Right atrium auricular region (tissue), 2 donors: ENCODE results near the gene GPR63. TPM values are rescaled to one million over a fixed set of nuclear protein-coding genes. Genes with fewer than 3 reads are reported as not detected.

Experiments used
- DNase-seq: peaks from one replicate; pipeline ENCODE4 v3.0.0-alpha.2; 2019; ENCODE audit warnings: low spot score
- H3K27ac ChIP-seq, 2 donors: fragments of 200-600 bp; sonication (generic); 1 replicate in 1 of 2; 2 replicates in 1 of 2; pipeline ENCODE4 v1.5.1; 2016 to 2019
- H3K27me3 ChIP-seq, 2 donors: fragments of 200-600 bp; sonication (generic); one replicate each; pipeline versions ENCODE4 v1.5.1 to v1.6.0; 2017 to 2019
- H3K36me3 ChIP-seq: fragments of 200-600 bp; sonication (generic); one replicate; pipeline ENCODE4 v1.5.1; 2016
- H3K4me1 ChIP-seq, 2 donors: fragments of 200-600 bp; sonication (generic); one replicate each; pipeline versions ENCODE4 v1.5.1 to v1.6.0; 2017 to 2019
- H3K4me3 ChIP-seq, 2 donors: fragments of 200-600 bp; sonication (generic); 1 replicate in 1 of 2; 2 replicates in 1 of 2; pipeline ENCODE4 v1.5.1; 2017 to 2019; ENCODE audit warnings: mild to moderate bottlenecking in 1 of 2, moderate library complexity in 1 of 2
- H3K9me3 ChIP-seq, 2 donors: fragments of 200-600 bp; sonication (generic); one replicate each; pipeline ENCODE4 v1.5.1; 2019
- total RNA-seq, 2 donors: library from RNA; depleted of rRNA; stranded (reverse); fragments of >200 nt; gene quantifications; one replicate each; pipeline ENCODE4 v1.1.0, GENCODE V29; 2016
- TF ChIP-seq, protein P1 (sequence below), 2 donors: fragments of 200-600 bp; sonication (generic); IDR thresholded peaks; one replicate each; pipeline ENCODE4 v1.5.1; 2019; ENCODE audit warnings: antibody characterized with exemption in 2 of 2

Gene GPR63
- total RNA-seq, 2 donors from 2014 or later, result 0.37 to 0.86 TPM

DNA sequence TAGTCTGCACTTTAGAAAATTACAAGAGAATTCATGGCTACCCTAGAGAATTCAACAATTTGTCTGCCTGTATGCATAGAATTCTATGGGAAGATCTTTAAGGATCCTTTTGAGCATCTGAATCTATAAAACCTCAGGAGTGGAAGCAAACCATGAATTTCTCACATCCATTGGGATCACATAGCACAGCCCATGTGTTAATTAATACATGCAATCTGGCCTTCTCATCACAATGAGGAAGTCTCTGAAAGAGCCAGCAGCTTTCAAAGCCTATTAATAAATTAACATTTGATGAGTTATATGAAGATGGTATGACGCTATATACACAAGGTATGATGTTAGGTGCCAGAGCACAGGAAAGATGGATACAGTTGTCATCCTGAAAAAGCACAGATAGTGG, 35.7 kb upstream of the GPR63 start:
- Histone ChIP-seq H3K4me3 (no peak overlapping the region), H3K27me3 (no peaks in the 10 kb centered on the region), H3K36me3 (no peaks in the 10 kb centered on the region), H3K4me1 (no peaks in the 10 kb centered on the region), H3K9me3 (no peaks in the 10 kb centered on the region), H3K27ac (no peak overlapping the region)
- no peak for DNase-seq
- TF ChIP-seq, protein P1, sequence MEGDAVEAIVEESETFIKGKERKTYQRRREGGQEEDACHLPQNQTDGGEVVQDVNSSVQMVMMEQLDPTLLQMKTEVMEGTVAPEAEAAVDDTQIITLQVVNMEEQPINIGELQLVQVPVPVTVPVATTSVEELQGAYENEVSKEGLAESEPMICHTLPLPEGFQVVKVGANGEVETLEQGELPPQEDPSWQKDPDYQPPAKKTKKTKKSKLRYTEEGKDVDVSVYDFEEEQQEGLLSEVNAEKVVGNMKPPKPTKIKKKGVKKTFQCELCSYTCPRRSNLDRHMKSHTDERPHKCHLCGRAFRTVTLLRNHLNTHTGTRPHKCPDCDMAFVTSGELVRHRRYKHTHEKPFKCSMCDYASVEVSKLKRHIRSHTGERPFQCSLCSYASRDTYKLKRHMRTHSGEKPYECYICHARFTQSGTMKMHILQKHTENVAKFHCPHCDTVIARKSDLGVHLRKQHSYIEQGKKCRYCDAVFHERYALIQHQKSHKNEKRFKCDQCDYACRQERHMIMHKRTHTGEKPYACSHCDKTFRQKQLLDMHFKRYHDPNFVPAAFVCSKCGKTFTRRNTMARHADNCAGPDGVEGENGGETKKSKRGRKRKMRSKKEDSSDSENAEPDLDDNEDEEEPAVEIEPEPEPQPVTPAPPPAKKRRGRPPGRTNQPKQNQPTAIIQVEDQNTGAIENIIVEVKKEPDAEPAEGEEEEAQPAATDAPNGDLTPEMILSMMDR (IDR thresholded peaks at IDR 0.05), result no peak

- TF ChIP-seq, protein P1 (IDR thresholded peaks at IDR 0.05), result no peak
- Histone ChIP-seq H3K27ac (no peak overlapping the region), H3K36me3 (no peaks in the 10 kb centered on the region), H3K4me3 (no peak overlapping the region), H3K27me3 (no peaks in the 10 kb centered on the region), H3K4me1 (no peaks in the 10 kb centered on the region), H3K9me3 (no peaks in the 10 kb centered on the region)
- DNase-seq, result no peak
These were observed 27.8 kb upstream of the GPR63 start for GRCh38 chr6:96865055-96865405.

DNA sequence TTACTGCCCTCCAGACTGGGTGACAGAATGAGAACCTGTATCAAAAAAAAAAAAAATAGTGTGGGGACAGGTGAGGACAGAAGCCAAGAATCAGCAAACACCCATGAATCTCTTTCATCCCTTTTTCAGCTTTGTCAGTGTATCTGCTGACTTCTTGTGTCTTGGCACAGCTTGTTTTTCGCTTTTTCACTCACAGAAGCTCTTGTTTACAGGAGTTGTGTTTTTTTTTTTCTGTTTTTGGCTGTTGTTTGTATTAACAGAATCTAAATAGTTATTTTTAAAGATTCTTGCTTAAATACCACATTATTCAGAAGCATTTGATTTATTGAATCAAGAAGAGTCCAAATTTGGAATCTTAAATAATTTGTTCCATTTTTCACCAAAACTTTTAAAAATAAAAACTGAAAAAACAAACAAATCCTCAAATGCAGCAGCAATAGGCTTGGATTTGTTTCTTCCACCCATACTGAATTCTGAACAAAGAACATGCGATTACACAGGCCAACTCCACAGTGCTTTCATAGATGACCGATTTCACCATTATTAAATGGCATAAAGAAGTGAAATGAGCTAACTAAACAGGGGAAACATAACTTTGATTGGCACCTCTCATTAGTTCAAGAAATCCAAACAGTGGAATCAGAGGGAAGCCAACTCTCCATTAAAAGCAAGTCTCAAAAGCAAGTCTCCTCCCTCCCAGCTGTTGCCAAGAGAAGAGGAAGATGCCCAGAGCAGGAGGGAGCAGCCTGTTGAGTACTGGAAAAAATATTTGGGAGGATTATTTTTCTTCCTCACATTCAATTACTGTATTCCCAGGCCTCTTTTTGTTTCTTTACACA, 27.2 kb upstream of the GPR63 start:
- Histone ChIP-seq H3K4me1 (no peaks in the 10 kb centered on the region), H3K27ac (no peak overlapping the region), H3K36me3 (no peaks in the 10 kb centered on the region), H3K9me3 (no peaks in the 10 kb centered on the region), H3K4me3 (no peak overlapping the region), H3K27me3 (no peaks in the 10 kb centered on the region)
- TF ChIP-seq, protein P1 (IDR thresholded peaks at IDR 0.05), result no peak
- no peak for DNase-seq

- Histone ChIP-seq H3K4me1 (no peaks in the 10 kb centered on the region), H3K27ac (no peak overlapping the region), H3K9me3 (no peaks in the 10 kb centered on the region), H3K36me3 (no peaks in the 10 kb centered on the region), H3K27me3 (no peaks in the 10 kb centered on the region), H3K4me3 (no peak overlapping the region)
- DNase-seq, result no peak
- TF ChIP-seq, protein P1 (IDR thresholded peaks at IDR 0.05), result no peak
These were observed 25.3 kb upstream of the GPR63 start for GRCh38 chr6:96862560-96862959.

DNA sequence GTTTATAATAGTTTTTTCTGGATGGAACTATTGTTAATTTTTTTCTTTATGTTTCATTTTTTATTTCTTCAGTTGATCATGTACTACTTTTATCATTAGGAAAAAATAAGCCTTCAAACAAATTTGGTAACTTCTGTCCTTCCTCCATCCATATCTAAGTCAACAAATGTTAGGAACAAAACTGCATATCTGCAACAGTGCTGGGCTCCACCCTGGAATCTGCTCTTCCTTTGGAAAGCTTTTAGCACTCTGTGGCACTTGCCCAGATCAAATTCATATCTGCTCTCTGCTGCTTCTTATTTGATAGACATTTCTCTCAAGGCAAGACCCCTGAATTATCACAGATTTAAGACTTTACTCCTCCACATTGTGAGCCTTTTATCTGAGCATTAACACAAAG, 24.3 kb upstream of the GPR63 start:
- H3K4me1 ChIP-seq, result no peaks in the 10 kb centered on the region
- H3K4me3 ChIP-seq, result no peak overlapping the region
- no peaks in the 10 kb centered on the region for H3K9me3 ChIP-seq
- TF ChIP-seq, protein P1 (IDR thresholded peaks at IDR 0.05), result no peak
- H3K36me3 ChIP-seq, result no peaks in the 10 kb centered on the region
- H3K27ac ChIP-seq, result no peak overlapping the region
- no peaks in the 10 kb centered on the region for H3K27me3 ChIP-seq
- DNase-seq, result no peak

DNA sequence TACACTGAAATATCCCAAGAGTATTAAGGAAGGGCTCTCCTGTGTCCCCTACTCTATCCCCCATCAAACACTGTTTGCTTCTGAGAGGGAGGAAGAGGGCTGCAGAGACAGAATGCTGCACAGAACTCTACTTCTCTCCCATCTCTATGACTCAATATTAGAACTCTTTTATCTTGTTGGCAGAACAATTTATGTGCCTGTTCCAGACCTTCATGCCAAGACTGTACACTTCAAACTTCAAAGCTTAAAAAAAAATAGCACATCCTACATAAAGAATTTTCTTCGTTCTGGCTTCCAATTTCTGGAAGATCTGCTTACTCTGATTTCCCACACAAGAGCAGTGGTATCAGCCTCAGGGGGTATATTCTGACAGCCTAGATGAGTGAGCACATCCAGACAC, 19.6 kb upstream of the GPR63 start:
- no peak for DNase-seq
- no peak overlapping the region for H3K27ac ChIP-seq
- H3K27me3 ChIP-seq, result no peaks in the 10 kb centered on the region
- H3K4me3 ChIP-seq, result no peak overlapping the region
- TF ChIP-seq, protein P1 (IDR thresholded peaks at IDR 0.05), result no peak
- no peaks in the 10 kb centered on the region for H3K9me3 ChIP-seq
- H3K36me3 ChIP-seq, result no peaks in the 10 kb centered on the region
- no peaks in the 10 kb centered on the region for H3K4me1 ChIP-seq
